DMS153 treated with DMSO at 0.1 percent for 48 hours (cell line): ENCODE measurements around the gene PDIA2.

Experiments used
- DNase-seq: peaks from one replicate; lab custom pipeline; 2025; ENCODE audit not compliant: unreplicated experiment; lab: John Stamatoyannopoulos, UW

The PDIA2 gene

GRCh38 chr16:296276-296675 lies 13.3 kb downstream of the PDIA2 start:
- DNase-seq, result no peak

- no peak for DNase-seq
Measured at GRCh38 chr16:296806-297510, 14.0 kb downstream of the PDIA2 start.

- DNase-seq, result no peak
Measured at GRCh38 chr16:297832-298231, 14.9 kb downstream of the PDIA2 start.

- DNase-seq, result no peak
Measured at GRCh38 chr16:301235-301634, 18.3 kb downstream of the PDIA2 start.

GRCh38 chr16:301950-302349 lies 19.0 kb downstream of the PDIA2 start:
- no peak for DNase-seq

GRCh38 chr16:303760-304505 lies 21.0 kb downstream of the PDIA2 start:
- DNase-seq, result no peak

- DNase-seq, result no peak
Measured at GRCh38 chr16:305916-306626, 23.1 kb downstream of the PDIA2 start.

GRCh38 chr16:306911-307370 lies 24.0 kb downstream of the PDIA2 start:
- DNase-seq, result peak; percentile 2

- DNase-seq, result no peak
Measured at GRCh38 chr16:307691-308312, 24.8 kb downstream of the PDIA2 start.

GRCh38 chr16:309476-309875 lies 26.5 kb downstream of the PDIA2 start:
- no peak for DNase-seq

GRCh38 chr16:311725-312124 lies 28.8 kb downstream of the PDIA2 start:
- DNase-seq, result no peak

GRCh38 chr16:314351-314750 lies 31.4 kb downstream of the PDIA2 start:
- no peak for DNase-seq

- DNase-seq, result peak; percentile 15
Measured at GRCh38 chr16:314795-315299, 31.9 kb downstream of the PDIA2 start.

GRCh38 chr16:316741-317464 lies 33.9 kb downstream of the PDIA2 start:
- DNase-seq, result no peak

GRCh38 chr16:317583-317982 lies 34.6 kb downstream of the PDIA2 start:
- no peak for DNase-seq

- no peak for DNase-seq
Measured at GRCh38 chr16:318628-319027, 35.7 kb downstream of the PDIA2 start.

- DNase-seq, result no peak
Measured at GRCh38 chr16:320206-320605, 37.2 kb downstream of the PDIA2 start.

- no peak for DNase-seq
Measured at GRCh38 chr16:321532-321931, 38.6 kb downstream of the PDIA2 start.

GRCh38 chr16:322476-323143 lies 39.6 kb downstream of the PDIA2 start:
- DNase-seq, result no peak

- no peak for DNase-seq
Measured at GRCh38 chr16:324201-324450, 41.2 kb downstream of the PDIA2 start.
